Parathyroid adenoma (tissue), 2 donors: ENCODE data around the gene CD74.

Experiments used
- H2AFZ ChIP-seq: fragments of 300-600 bp; sonication (generic); one replicate; pipeline ENCODE4 v1.7.0; 2017; ENCODE audit warnings: antibody characterized with exemption, mild to moderate bottlenecking
- H3K27ac ChIP-seq: fragments of 300-600 bp; sonication (generic); one replicate; pipeline ENCODE4 v1.7.0; 2017
- H3K27me3 ChIP-seq: fragments of 300-600 bp; sonication (generic); one replicate; pipeline ENCODE4 v1.7.0; 2017; ENCODE audit warnings: low read length; ENCODE audit not compliant: control insufficient read depth, insufficient read depth
- H3K36me3 ChIP-seq: fragments of 300-600 bp; sonication (generic); one replicate; pipeline ENCODE4 v1.7.0; 2017; ENCODE audit warnings: low read length; ENCODE audit not compliant: control insufficient read depth, insufficient read depth
- H3K4me1 ChIP-seq: fragments of 300-600 bp; sonication (generic); one replicate; pipeline ENCODE4 v1.7.0; 2017; ENCODE audit warnings: control low read depth
- H3K4me2 ChIP-seq: fragments of 300-600 bp; sonication (generic); one replicate; pipeline ENCODE4 v1.7.0; 2017; ENCODE audit warnings: low read length
- H3K4me3 ChIP-seq: fragments of 300-600 bp; sonication (generic); one replicate; pipeline ENCODE4 v1.7.0; 2017; ENCODE audit warnings: low read depth, low read length
- H3K79me2 ChIP-seq: fragments of 300-600 bp; sonication (generic); one replicate; pipeline ENCODE4 v1.7.0; 2017; ENCODE audit warnings: control low read depth
- H3K9ac ChIP-seq: fragments of 300-600 bp; sonication (generic); one replicate; pipeline ENCODE4 v1.7.0; 2017; ENCODE audit warnings: mild to moderate bottlenecking
- H3K9me3 ChIP-seq: fragments of 300-600 bp; sonication (generic); one replicate; pipeline ENCODE4 v1.7.0; 2017; ENCODE audit warnings: low read length; ENCODE audit not compliant: control insufficient read depth
- CTCF ChIP-seq: fragments of 300-600 bp; sonication (generic); IDR thresholded peaks from one replicate; pipeline ENCODE4 v1.7.0; 2017; ENCODE audit warnings: antibody characterized with exemption, mild to moderate bottlenecking
- donor health status: primary hyperparathyroidism.

The CD74 gene

GRCh38 chr5:150397146-150397781 is 15.4 kb downstream of the CD74 start:
- H3K9me3 ChIP-seq = no peaks in the 10 kb centered on the region
- H3K79me2 ChIP-seq = no peaks in the 10 kb centered on the region
- H3K4me2 ChIP-seq = no peak overlapping the region
- H3K9ac ChIP-seq = no peak overlapping the region
- no peaks in the 10 kb centered on the region for H3K27me3 ChIP-seq
- no peak overlapping the region for H3K27ac ChIP-seq
- H3K4me1 ChIP-seq = no peaks in the 10 kb centered on the region
- no peak overlapping the region for H3K4me3 ChIP-seq
- no peaks in the 10 kb centered on the region for H3K36me3 ChIP-seq
- H2AFZ ChIP-seq = no peak overlapping the region
- TF ChIP-seq CTCF = no peak

- H3K36me3 ChIP-seq = no peaks in the 10 kb centered on the region
- no peak for TF ChIP-seq CTCF
- H2AFZ ChIP-seq = no peak overlapping the region
- no peaks in the 10 kb centered on the region for H3K79me2 ChIP-seq
- no peaks in the 10 kb centered on the region for H3K27me3 ChIP-seq
- no peaks in the 10 kb centered on the region for H3K9me3 ChIP-seq
- H3K4me2 ChIP-seq = no peak overlapping the region
- no peaks in the 10 kb centered on the region for H3K4me1 ChIP-seq
- no peak overlapping the region for H3K4me3 ChIP-seq
- no peak overlapping the region for H3K9ac ChIP-seq
- no peak overlapping the region for H3K27ac ChIP-seq
Observed at GRCh38 chr5:150396267-150396666, 16.4 kb downstream of the CD74 start.

GRCh38 chr5:150395688-150395975 is 17.1 kb downstream of the CD74 start:
- Histone ChIP-seq H2AFZ (no peak overlapping the region), H3K79me2 (no peaks in the 10 kb centered on the region), H3K27me3 (no peaks in the 10 kb centered on the region), H3K36me3 (no peaks in the 10 kb centered on the region), H3K4me2 (no peak overlapping the region), H3K9me3 (no peaks in the 10 kb centered on the region), H3K4me1 (no peaks in the 10 kb centered on the region), H3K27ac (no peak overlapping the region), H3K4me3 (no peak overlapping the region), H3K9ac (no peak overlapping the region)
- TF ChIP-seq CTCF = no peak

- H2AFZ ChIP-seq = no peak overlapping the region
- H3K4me3 ChIP-seq = no peak overlapping the region
- TF ChIP-seq CTCF = no peak
- no peaks in the 10 kb centered on the region for H3K27me3 ChIP-seq
- H3K4me2 ChIP-seq = no peak overlapping the region
- no peaks in the 10 kb centered on the region for H3K36me3 ChIP-seq
- H3K27ac ChIP-seq = no peak overlapping the region
- no peaks in the 10 kb centered on the region for H3K9me3 ChIP-seq
- H3K79me2 ChIP-seq = no peaks in the 10 kb centered on the region
- no peak overlapping the region for H3K9ac ChIP-seq
- H3K4me1 ChIP-seq = no peaks in the 10 kb centered on the region
Observed at GRCh38 chr5:150394912-150395687, 17.6 kb downstream of the CD74 start.

GRCh38 chr5:150394131-150394530 is 18.6 kb downstream of the CD74 start:
- Histone ChIP-seq H3K9ac (no peak overlapping the region), H3K4me2 (no peak overlapping the region), H3K79me2 (no peaks in the 10 kb centered on the region), H3K4me1 (no peaks in the 10 kb centered on the region), H3K36me3 (no peaks in the 10 kb centered on the region), H3K27ac (no peak overlapping the region), H3K27me3 (no peaks in the 10 kb centered on the region), H2AFZ (no peak overlapping the region), H3K4me3 (no peak overlapping the region), H3K9me3 (no peaks in the 10 kb centered on the region)
- no peak for TF ChIP-seq CTCF
